ENCODE data around the gene CNTNAP2.

DNA sequence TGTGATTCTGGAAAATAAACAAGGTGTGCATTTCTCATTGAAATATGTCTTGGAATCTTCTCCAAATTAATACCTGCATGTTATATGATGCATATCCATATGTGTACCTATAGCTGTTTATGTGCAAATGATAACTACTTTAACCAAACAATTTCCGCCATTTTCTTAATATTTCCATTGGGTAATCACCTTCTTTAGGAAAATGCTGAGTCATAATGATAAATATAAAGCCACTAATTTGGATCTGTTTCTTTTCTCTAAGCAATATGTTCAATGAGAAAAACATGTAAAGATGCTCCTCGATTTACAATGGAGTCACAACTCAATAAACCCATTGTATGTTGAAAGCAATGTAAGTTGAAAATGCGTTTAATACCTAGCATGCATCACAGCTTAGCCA, 574.4 kb downstream of the CNTNAP2 start:
- TF ChIP-seq CTCF (IDR thresholded peaks at IDR 0.05) (no peak), POLR2A (IDR thresholded peaks at IDR 0.05) (no peak)
